H9 (cell line): ENCODE results near the gene MED13L. TPM values are rescaled to one million over a fixed set of nuclear protein-coding genes. Genes with fewer than 3 reads are reported as not detected.

Source experiments
- DNase-seq: peaks from one replicate; pipeline ENCODE4 v3.0.0-alpha.2; 2017
- H2AFZ ChIP-seq: one replicate; pipeline ENCODE4 v1.6.1; 2013; ENCODE audit warnings: mild to moderate bottlenecking, low read length, control low read depth, moderate library complexity
- H2AK5ac ChIP-seq: 2 replicates; pipeline ENCODE4 v1.6.1; 2013; ENCODE audit warnings: low read length, control low read depth, mixed read lengths; ENCODE audit not compliant: insufficient read length
- H2BK120ac ChIP-seq: one replicate; pipeline ENCODE4 v1.6.1; 2013; ENCODE audit warnings: low read depth, mild to moderate bottlenecking, low read length, control low read depth, inconsistent platforms; ENCODE audit not compliant: poor library complexity, severe bottlenecking
- H2BK12ac ChIP-seq: 2 replicates; pipeline ENCODE4 v1.6.1; 2013; ENCODE audit warnings: low read length, control low read depth, mixed read lengths, low read depth; ENCODE audit not compliant: insufficient read length
- H2BK15ac ChIP-seq: 2 replicates; pipeline ENCODE4 v1.6.1; 2013; ENCODE audit warnings: low read depth, low read length, control low read depth
- H2BK20ac ChIP-seq: one replicate; pipeline ENCODE4 v1.6.1; 2013; ENCODE audit warnings: low read depth, mild to moderate bottlenecking, low read length, control low read depth, inconsistent platforms; ENCODE audit not compliant: poor library complexity, severe bottlenecking
- H2BK5ac ChIP-seq: 2 replicates; pipeline ENCODE4 v1.6.1; 2013; ENCODE audit warnings: low read length, control low read depth, mixed read lengths; ENCODE audit not compliant: insufficient read length
- H3K14ac ChIP-seq: 2 replicates; pipeline ENCODE4 v1.6.1; 2013; ENCODE audit warnings: low read length, control low read depth; ENCODE audit not compliant: insufficient read depth
- H3K18ac ChIP-seq: 2 replicates; pipeline ENCODE4 v1.6.1; 2013; ENCODE audit warnings: low read depth, mild to moderate bottlenecking, mixed read lengths, low read length, control low read depth; ENCODE audit not compliant: insufficient read length
- H3K23ac ChIP-seq: 2 replicates; pipeline ENCODE4 v1.6.1; 2013; ENCODE audit warnings: low read length, control low read depth, mixed read lengths, low read depth; ENCODE audit not compliant: insufficient read length
- H3K23me2 ChIP-seq: 2 replicates; pipeline ENCODE4 v1.6.1; 2013; ENCODE audit warnings: low read depth, mild to moderate bottlenecking, mixed read lengths, low read length, control low read depth; ENCODE audit not compliant: insufficient read length, poor library complexity, severe bottlenecking
- H3K27ac ChIP-seq: 2 replicates; pipeline ENCODE4 v1.5.1; 2013; ENCODE audit warnings: low read length, control low read depth, mixed read lengths, low read depth; ENCODE audit not compliant: insufficient read length
- H3K27me3 ChIP-seq: 2 replicates; pipeline ENCODE4 v1.6.1; 2013; ENCODE audit warnings: low read length, control low read depth, inconsistent platforms; ENCODE audit not compliant: insufficient read depth
- H3K4ac ChIP-seq: 2 replicates; pipeline ENCODE4 v1.6.1; 2013; ENCODE audit warnings: low read depth, mild to moderate bottlenecking, control low read depth, inconsistent platforms, low read length, moderate library complexity
- H3K4me1 ChIP-seq: 2 replicates; pipeline ENCODE4 v1.6.1; 2013; ENCODE audit warnings: low read length, control low read depth, inconsistent platforms; ENCODE audit not compliant: insufficient read depth
- H3K4me2 ChIP-seq: 2 replicates; pipeline ENCODE4 v1.6.1; 2013; ENCODE audit warnings: low read length, control low read depth, mixed read lengths; ENCODE audit not compliant: insufficient read length, insufficient read depth
- H3K56ac ChIP-seq: 2 replicates; pipeline ENCODE4 v1.6.1; 2013; ENCODE audit warnings: low read depth, mild to moderate bottlenecking, mixed read lengths, low read length, control low read depth; ENCODE audit not compliant: insufficient read length
- H3K79me1 ChIP-seq: 2 replicates; pipeline ENCODE4 v1.6.1; 2013; ENCODE audit warnings: low read depth, mild to moderate bottlenecking, moderate library complexity, low read length, control low read depth, inconsistent platforms; ENCODE audit not compliant: insufficient read depth, poor library complexity, severe bottlenecking
- H3K79me2 ChIP-seq: 2 replicates; pipeline ENCODE4 v1.6.1; 2013; ENCODE audit warnings: low read length, control low read depth, inconsistent platforms; ENCODE audit not compliant: insufficient read depth
- H3K9ac ChIP-seq: 2 replicates; pipeline ENCODE4 v1.6.1; 2013; ENCODE audit warnings: low read length, control low read depth, mixed read lengths; ENCODE audit not compliant: insufficient read length; ENCODE audit errors: extremely low read depth
- H3K9me3 ChIP-seq: one replicate; pipeline ENCODE4 v1.6.1; 2013; ENCODE audit warnings: low read depth, low read length, inconsistent platforms; ENCODE audit not compliant: control insufficient read depth
- H3T11ph ChIP-seq: one replicate; pipeline ENCODE4 v1.6.1; 2013; ENCODE audit warnings: mild to moderate bottlenecking, low read length, control low read depth, inconsistent platforms
- H4K20me1 ChIP-seq: one replicate; pipeline ENCODE4 v1.6.1; 2013; ENCODE audit not compliant: control insufficient read depth, insufficient read length, insufficient read depth
- H4K5ac ChIP-seq: 2 replicates; pipeline ENCODE4 v1.6.1; 2013; ENCODE audit warnings: low read depth, mild to moderate bottlenecking, mixed read lengths, low read length, control low read depth; ENCODE audit not compliant: insufficient read length
- H4K8ac ChIP-seq: replicated peaks from 2 replicates; pipeline ENCODE4 v1.6.1; 2013; ENCODE audit warnings: low read length, control low read depth, mixed read lengths, low read depth; ENCODE audit not compliant: insufficient read length
- H4K91ac ChIP-seq: 2 replicates; pipeline ENCODE4 v1.6.1; 2013; ENCODE audit warnings: low read depth, mild to moderate bottlenecking, moderate library complexity, mixed read lengths, low read length, control low read depth; ENCODE audit not compliant: insufficient read length
- H3K27ac Mint-ChIP-seq, 3 experiments: 2 replicates in 2 of 3; 3 replicates in 1 of 3; pipeline ENCODE4 v1.8.0; 2020 to 2021; ENCODE audit warnings: mixed read lengths in 3 of 3, mild to moderate bottlenecking in 1 of 3, moderate library complexity in 1 of 3
- H3K27me3 Mint-ChIP-seq: 2 replicates; pipeline ENCODE4 v1.8.0; 2021; ENCODE audit warnings: low read depth, mild to moderate bottlenecking, moderate library complexity, mixed read lengths
- H3K36me3 Mint-ChIP-seq, 3 experiments: 2 replicates in 2 of 3; 3 replicates in 1 of 3; pipeline ENCODE4 v1.8.0; 2020 to 2021; ENCODE audit warnings: low read depth in 3 of 3, mixed read lengths in 3 of 3; ENCODE audit not compliant: insufficient read depth in 1 of 3
- H3K4me1 Mint-ChIP-seq, 2 experiments: 2 replicates each; pipeline ENCODE4 v1.8.0; 2020; ENCODE audit warnings: mixed read lengths in 2 of 2
- H3K4me3 Mint-ChIP-seq, 2 experiments: 2 replicates in 1 of 2; 3 replicates in 1 of 2; pipeline ENCODE4 v1.8.0; 2020 to 2021; ENCODE audit warnings: mild to moderate bottlenecking in 2 of 2, mixed read lengths in 2 of 2, moderate library complexity in 1 of 2
- H3K9me3 Mint-ChIP-seq, 2 experiments: 2 replicates in 1 of 2; 3 replicates in 1 of 2; pipeline ENCODE4 v1.8.0; 2020; ENCODE audit warnings: mild to moderate bottlenecking in 2 of 2, mixed read lengths in 2 of 2, moderate library complexity in 1 of 2
- CTCF ChIP-seq: fragments of 200-600 bp; sonication (generic); conservative IDR thresholded peaks from 3 replicates; pipeline ENCODE4 v1.8.0; 2021; ENCODE audit warnings: antibody characterized with exemption, mild to moderate bottlenecking
- WGBS: extraction: QIAGEN DNeasy Blood & Tissue Kit; methylation state at CpG from one replicate; pipeline ENCODE4 v1.1.7; 2013; ENCODE audit warnings: missing lambda C conversion rate, low lambda C conversion rate, mixed read lengths; ENCODE audit not compliant: insufficient read length; ENCODE audit errors: extremely low coverage; 5-methylcytosine and 5-hydroxymethylcytosine counted together
- total RNA-seq: library from RNA; stranded (reverse); gene quantifications from 2 replicates; pipeline ENCODE4 v1.2.1, GENCODE V29; 2021

The MED13L gene
- total RNA-seq, 1 experiment from 2014 or later, result 52.4 TPM

- H3K9me3 Mint-ChIP-seq, result no peaks in the 10 kb centered on the region
- Histone ChIP-seq H3K14ac (no peak overlapping the region), H2AK5ac (no peak overlapping the region), H2BK15ac (no peak overlapping the region), H3K9me3 (no peaks in the 10 kb centered on the region), H3K79me1 (no peaks in the 10 kb centered on the region), H3K27me3 (no peaks in the 10 kb centered on the region), H4K5ac (no peak overlapping the region), H2AFZ (no peak overlapping the region), H2BK20ac (no peak overlapping the region), H3T11ph (no peak overlapping the region), H3K23ac (no peak overlapping the region), H3K4ac (no peak overlapping the region), H4K20me1 (no peaks in the 10 kb centered on the region), H4K91ac (no peak overlapping the region), H3K23me2 (no peaks in the 10 kb centered on the region), H3K9ac (no peak overlapping the region), H2BK5ac (no peak overlapping the region), H4K8ac (no peak overlapping the region), H3K4me2 (no peak overlapping the region), H2BK12ac (no peak overlapping the region), H3K27ac (no peak overlapping the region), H3K79me2 (no peaks in the 10 kb centered on the region), H3K56ac (no peak overlapping the region), H3K18ac (no peak overlapping the region), H2BK120ac (no peak overlapping the region), H3K4me1 (no peaks in the 10 kb centered on the region)
- H3K27me3 Mint-ChIP-seq, result no peaks in the 10 kb centered on the region
- no CpG with 5 or more reads among the region's 2 CpGs for WGBS
- DNase-seq, result no peak
- peaks cover 3 to 5% of the 10 kb centered on the region in 2 experiments; a peak in 2 of 4 replicates for H3K4me1 Mint-ChIP-seq
- peaks cover 0 to 9% (median 7%) of the 10 kb centered on the region in 3 experiments; a peak in 5 of 7 replicates for H3K36me3 Mint-ChIP-seq
- no peak overlapping the region for H3K4me3 Mint-ChIP-seq
- no peak for TF ChIP-seq CTCF
- peak overlapping the region in 2 of 3 experiments; percentile 51 to 76; a peak in 1 of 7 replicates for H3K27ac Mint-ChIP-seq
Observed at GRCh38 chr12:116101991-116102390, 175.5 kb downstream of the MED13L start.
